Cardiac muscle cell (in vitro differentiated cells and primary cell): ENCODE results near the gene COL4A2. TPM values are rescaled to one million over a fixed set of nuclear protein-coding genes. Genes with fewer than 3 reads are reported as not detected.

ENCODE experiments used
- DNase-seq, 2 donors: peaks; one replicate each; pipeline versions ENCODE4 v3.0.0 to v3.0.0-alpha.2; 2010 to 2017; ENCODE audit warnings: low read depth in 1 of 2, low spot score in 1 of 2
- H3K27ac ChIP-seq: fragments of 200-600 bp; sonication (generic); 2 replicates; pipeline ENCODE4 v1.5.1; 2016
- H3K27me3 ChIP-seq: fragments of 200-600 bp; sonication (generic); 2 replicates; pipeline ENCODE4 v1.6.0; 2016; ENCODE audit warnings: control low read depth
- H3K36me3 ChIP-seq: fragments of 200-600 bp; sonication (generic); 2 replicates; pipeline ENCODE4 v1.5.1; 2016; ENCODE audit warnings: control low read depth
- H3K4me1 ChIP-seq: fragments of 200-600 bp; sonication (generic); 2 replicates; pipeline ENCODE4 v1.8.1; 2017; ENCODE audit warnings: low read depth, mild to moderate bottlenecking, mixed run types
- H3K4me3 ChIP-seq: fragments of 200-600 bp; sonication (generic); 2 replicates; pipeline ENCODE4 v1.5.1; 2016; ENCODE audit warnings: mild to moderate bottlenecking
- H3K9me3 ChIP-seq: fragments of 200-600 bp; sonication (generic); 2 replicates; pipeline ENCODE4 v1.5.1; 2017; ENCODE audit warnings: low read depth, mild to moderate bottlenecking, control low read depth
- CTCF ChIP-seq: IDR thresholded peaks from 2 replicates; pipeline ENCODE4 v1.5.1; 2012; ENCODE audit warnings: low read depth, mild to moderate bottlenecking, low read length
- polyA plus RNA-seq: library from polyadenylated mRNA; unstranded; fragments of >200 nt; fragmentation: Nextera tagmentation; extraction: Ambion mirVana; gene quantifications from 2 replicates; pipeline ENCODE4 v1.2.1, GENCODE V29; 2016
- total RNA-seq: library from RNA; depleted of rRNA; stranded (reverse); fragments of >200 nt; gene quantifications from 2 replicates; pipeline ENCODE4 v1.2.3, GENCODE V29; 2016

COL4A2 gene
- total and polyA plus RNA-seq, 2 experiments from 2014 or later = 184 to 516 TPM

- Histone ChIP-seq H3K9me3 (no peaks in the 10 kb centered on the region), H3K4me3 (no peak overlapping the region), H3K36me3 (no peaks in the 10 kb centered on the region), H3K4me1 (peaks cover 8% of the 10 kb centered on the region), H3K27ac (no peak overlapping the region), H3K27me3 (no peaks in the 10 kb centered on the region)
- DNase-seq = no peak
- TF ChIP-seq CTCF = no peak
Observed at GRCh38 chr13:110557610-110558305, 250.7 kb downstream of the COL4A2 start.

- H3K4me1 ChIP-seq = peaks cover 8% of the 10 kb centered on the region
- no peaks in the 10 kb centered on the region for H3K9me3 ChIP-seq
- no peak for TF ChIP-seq CTCF
- no peaks in the 10 kb centered on the region for H3K36me3 ChIP-seq
- peak; percentile 30 to 49 for DNase-seq
- H3K27ac ChIP-seq = no peak overlapping the region
- no peaks in the 10 kb centered on the region for H3K27me3 ChIP-seq
- no peak overlapping the region for H3K4me3 ChIP-seq
Observed at GRCh38 chr13:110559429-110559943, 252.4 kb downstream of the COL4A2 start.

- H3K4me1 ChIP-seq = peaks cover 8% of the 10 kb centered on the region
- TF ChIP-seq CTCF = no peak
- no peaks in the 10 kb centered on the region for H3K9me3 ChIP-seq
- H3K27me3 ChIP-seq = no peaks in the 10 kb centered on the region
- H3K4me3 ChIP-seq = no peak overlapping the region
- DNase-seq = no peak
- no peaks in the 10 kb centered on the region for H3K36me3 ChIP-seq
- no peak overlapping the region for H3K27ac ChIP-seq
Observed at GRCh38 chr13:110559986-110560385, 252.9 kb downstream of the COL4A2 start.

- DNase-seq = peak; percentile 36 to 69
- Histone ChIP-seq H3K27me3 (no peaks in the 10 kb centered on the region), H3K9me3 (no peaks in the 10 kb centered on the region), H3K27ac (no peak overlapping the region), H3K4me1 (peaks cover 8% of the 10 kb centered on the region), H3K36me3 (no peaks in the 10 kb centered on the region), H3K4me3 (peak overlapping the region; percentile 76)
- no peak for TF ChIP-seq CTCF
Observed at GRCh38 chr13:110560601-110561343, 253.7 kb downstream of the COL4A2 start.

- Histone ChIP-seq H3K4me1 (peaks cover 8% of the 10 kb centered on the region), H3K9me3 (no peaks in the 10 kb centered on the region), H3K27ac (peak within 1 kb of the TSS; percentile 54), H3K4me3 (peak within 1 kb of the TSS; percentile 76), H3K36me3 (no peaks in the 10 kb centered on the region), H3K27me3 (no peaks in the 10 kb centered on the region)
- peak; percentile 88 to 94 for DNase-seq
- TF ChIP-seq CTCF = no peak
Observed at GRCh38 chr13:110561344-110562035, 254.4 kb downstream of the COL4A2 start, which contains the start of gene RAB20. Gene RAB20, minus strand, starts transcription at chr13:110561722. Its CDS starts 203 bp downstream, at chr13:110561519.
